ENCODE measurements around the gene LEAP2.

The LEAP2 gene

DNA sequence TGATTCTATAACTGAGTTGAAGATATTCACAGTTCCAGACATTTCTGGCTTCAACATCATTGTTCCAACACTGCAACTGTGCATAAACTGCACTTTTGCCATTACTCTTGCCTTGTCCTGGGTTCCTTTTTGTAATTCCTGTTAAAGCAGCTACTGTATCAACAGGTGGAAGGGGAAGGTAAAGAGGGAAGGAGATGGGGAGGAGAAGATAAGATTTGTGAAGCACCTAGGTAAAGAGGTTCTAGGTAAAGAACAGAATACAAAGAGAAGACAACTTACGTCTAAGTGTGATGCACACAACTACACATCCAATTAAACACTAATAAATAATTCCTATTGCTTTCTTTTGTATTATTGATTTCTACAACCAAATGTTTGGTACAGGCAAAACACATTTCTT, 36.2 kb downstream of the LEAP2 start:
- H3K9me3 ChIP-seq (ENCODE audit: control insufficient read depth in 1 of 2, low read length in 2 of 2), result no peaks in the 10 kb centered on the region
- no peaks in the 10 kb centered on the region for H3K4me1 ChIP-seq (ENCODE audit: control insufficient read depth in 1 of 2, insufficient read depth in 2 of 2, low read length in 2 of 2)
- no peak overlapping the region for H3K27ac ChIP-seq (ENCODE audit: low read length)
- H3K36me3 ChIP-seq (ENCODE audit: control insufficient read depth in 1 of 2, insufficient read depth in 2 of 2, low read length in 2 of 2), result peaks cover 6 to 17% of the 10 kb centered on the region in 2 donors
- H3K27me3 ChIP-seq (ENCODE audit: low read depth, low read length), result no peaks in the 10 kb centered on the region
- H3K4me3 ChIP-seq (ENCODE audit: low read depth in 1 of 2, low read length in 2 of 2), result no peak overlapping the region

GRCh38 chr5:132915681-132916080, 42.2 kb downstream of the LEAP2 start:
- no peaks in the 10 kb centered on the region for H3K27me3 ChIP-seq (ENCODE audit: low read depth, low read length)
- peaks cover 9 to 29% of the 10 kb centered on the region in 2 donors for H3K36me3 ChIP-seq (ENCODE audit: control insufficient read depth in 1 of 2, insufficient read depth in 2 of 2, low read length in 2 of 2)
- no peak overlapping the region for H3K4me3 ChIP-seq (ENCODE audit: low read depth in 1 of 2, low read length in 2 of 2)
- no peaks in the 10 kb centered on the region for H3K4me1 ChIP-seq (ENCODE audit: control insufficient read depth in 1 of 2, insufficient read depth in 2 of 2, low read length in 2 of 2)
- no peak overlapping the region for H3K27ac ChIP-seq (ENCODE audit: low read length)
- H3K9me3 ChIP-seq (ENCODE audit: control insufficient read depth in 1 of 2, low read length in 2 of 2), result no peaks in the 10 kb centered on the region

- H3K27me3 ChIP-seq (ENCODE audit: low read depth, low read length), result no peaks in the 10 kb centered on the region
These were observed 42.6 kb downstream of the LEAP2 start for GRCh38 chr5:132916086-132916485.

More at GRCh38 chr5:132916086-132916485, 42.6 kb downstream of the LEAP2 start:
- Histone ChIP-seq H3K4me1 (ENCODE audit: control insufficient read depth in 1 of 2, insufficient read depth in 2 of 2, low read length in 2 of 2) (no peaks in the 10 kb centered on the region), H3K27ac (ENCODE audit: low read length) (no peak overlapping the region), H3K36me3 (ENCODE audit: control insufficient read depth in 1 of 2, insufficient read depth in 2 of 2, low read length in 2 of 2) (peaks cover 5 to 33% of the 10 kb centered on the region in 2 donors), H3K9me3 (ENCODE audit: control insufficient read depth in 1 of 2, low read length in 2 of 2) (no peaks in the 10 kb centered on the region), H3K4me3 (ENCODE audit: low read depth in 1 of 2, low read length in 2 of 2) (no peak overlapping the region)
